ENCODE data around the gene ZDHHC8. TPM values are rescaled to one million over a fixed set of nuclear protein-coding genes. Genes with fewer than 3 reads are reported as not detected.

ZDHHC8 gene
- polyA plus RNA-seq, 3 donors: 20.5 to 45.6 (median 28.0) TPM

DNA sequence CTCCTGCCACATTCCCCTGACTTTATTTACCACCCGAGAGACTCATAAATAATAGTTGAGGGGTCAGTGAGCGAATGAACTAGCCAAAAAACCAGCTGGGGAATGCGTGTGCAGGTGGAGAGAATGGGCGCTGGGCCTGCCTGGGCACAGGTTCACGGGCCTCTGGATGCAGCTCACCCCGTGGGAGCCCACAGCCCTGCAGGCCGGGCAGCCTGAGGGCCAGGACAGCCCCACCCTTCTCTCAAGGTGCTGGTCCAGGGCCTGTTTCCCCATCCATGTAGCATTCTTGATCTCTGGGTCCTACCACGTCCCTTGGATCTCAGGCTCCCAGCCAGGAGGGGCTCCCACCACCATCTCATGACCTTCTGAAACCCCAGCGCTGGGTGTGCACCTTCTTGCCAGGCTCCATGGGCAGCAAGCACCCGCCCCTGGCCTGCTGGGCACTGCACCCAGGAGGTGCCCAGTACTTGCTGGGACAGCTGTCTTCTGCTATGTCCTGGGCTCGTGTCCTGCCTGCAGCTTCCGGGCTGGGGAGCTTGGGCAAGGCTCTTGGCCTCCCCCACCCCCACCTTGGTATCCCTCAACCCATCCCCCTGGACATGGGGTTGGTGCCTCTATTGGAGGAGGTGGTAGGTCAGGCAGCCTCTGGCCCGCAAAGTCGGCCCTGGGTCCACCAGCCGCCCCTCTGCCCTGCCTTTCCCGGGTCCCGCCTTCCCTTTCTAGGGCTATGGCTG lies 62.3 kb downstream of the ZDHHC8 start:
- WGBS, 3 donors: 87 to 92% (median 88%) methylated on average over 17 of the region's 17 CpGs
- no peak overlapping the region for H3K27ac ChIP-seq (ENCODE audit: low read depth, low read length)

DNA sequence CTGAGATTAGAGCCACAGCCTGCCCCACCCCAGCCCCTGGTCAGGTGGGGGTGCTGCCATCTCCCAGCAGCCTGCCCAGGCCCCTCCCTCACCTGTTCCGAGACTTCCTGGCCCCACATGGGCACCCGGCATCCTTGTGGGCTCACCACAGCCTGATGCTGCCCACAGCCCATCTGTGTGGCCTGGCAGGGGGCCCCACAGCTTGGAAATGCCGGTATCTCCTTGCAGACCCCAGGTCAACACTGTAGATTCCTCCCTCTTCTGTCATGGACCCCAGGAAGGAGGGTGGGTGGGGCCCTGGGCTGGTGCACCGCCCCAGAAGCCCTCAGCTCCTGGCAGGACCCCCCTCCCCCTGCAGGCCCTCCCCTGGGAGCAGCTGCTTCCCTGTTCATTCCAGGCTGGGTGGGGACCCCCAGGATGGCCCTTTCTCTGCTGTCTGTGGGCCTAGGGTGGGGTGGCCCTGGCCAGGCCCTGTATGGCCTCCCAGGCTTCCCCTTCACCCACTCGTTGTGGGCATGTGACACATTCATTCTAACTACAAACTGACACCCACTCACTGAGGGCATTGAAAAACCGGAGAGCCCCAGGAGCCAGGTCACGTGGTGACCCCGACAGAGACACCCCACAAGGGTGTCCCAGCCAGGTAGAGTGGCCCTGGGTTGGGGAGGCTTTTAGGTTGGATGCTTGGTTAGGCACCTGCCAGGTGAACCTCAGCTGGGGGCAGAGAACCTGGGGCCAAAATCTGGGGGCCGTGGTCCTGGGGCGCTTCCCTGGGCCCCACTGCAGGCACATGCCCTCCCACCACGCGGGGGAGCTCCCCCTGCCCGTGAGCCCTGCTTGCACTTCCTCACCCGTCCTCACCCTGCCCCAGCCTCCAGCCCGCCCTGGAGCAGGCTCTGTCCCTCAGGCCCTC lies 63.3 kb downstream of the ZDHHC8 start:
- no peak overlapping the region for H3K27ac ChIP-seq (ENCODE audit: low read depth, low read length)
- WGBS, 3 donors: 66 to 83% (median 72%) methylated on average over 15 of the region's 15 CpGs

DNA sequence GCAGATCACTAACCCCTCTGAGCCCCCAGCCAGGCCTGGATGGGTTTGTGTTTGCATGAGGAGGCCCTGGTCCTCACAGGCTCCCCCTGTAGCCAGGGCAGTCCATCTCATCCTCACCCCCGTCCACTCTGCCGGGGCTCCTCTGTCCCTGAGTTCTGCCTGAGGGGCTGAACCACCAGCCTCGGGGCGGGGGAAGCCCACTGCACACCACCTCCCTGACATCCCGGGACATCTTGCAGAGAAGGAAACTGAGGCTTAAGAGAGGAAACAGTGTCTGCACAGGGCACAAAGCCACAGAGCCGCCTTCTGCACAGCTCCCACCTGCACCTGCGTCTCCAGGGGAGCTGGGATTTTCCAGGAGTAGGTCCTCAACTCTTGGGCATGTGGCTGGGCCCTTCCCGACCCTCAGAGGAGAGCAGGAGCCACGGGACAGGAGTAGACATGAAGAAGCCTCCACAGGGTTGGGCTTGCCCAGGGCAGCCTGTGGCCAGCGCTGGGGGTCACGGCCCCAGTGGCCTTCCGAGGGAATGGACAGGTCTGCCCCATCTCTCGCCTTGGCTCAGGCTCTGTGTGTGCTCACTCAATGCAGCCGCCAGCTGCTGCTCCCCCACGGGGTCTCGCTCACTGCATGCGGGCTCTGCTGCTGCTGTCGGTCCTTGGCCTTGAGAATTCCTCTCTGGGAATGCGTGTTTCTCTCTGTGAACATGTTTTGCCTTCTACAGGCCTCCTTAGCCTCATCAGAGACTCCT lies 64.7 kb downstream of the ZDHHC8 start:
- 75 to 81% (median 78%) methylated on average over 19 of the region's 19 CpGs for WGBS, 3 donors
- no peak overlapping the region for H3K27ac ChIP-seq (ENCODE audit: low read depth, low read length)

Other genes with a start within 250 kb of the ZDHHC8 start
- gene COMT, start 190.0 kb upstream of the ZDHHC8 start, polyA plus RNA-seq: 100 to 1,000 TPM in 2 of 3 donors, 10 to 100 TPM in 1; 70.9 to 173 (median 133) TPM
- gene TXNRD2, start 190.0 kb upstream of the ZDHHC8 start, polyA plus RNA-seq: 10 to 100 TPM; 13.6 to 21.8 (median 16.6) TPM
- 1 to 10 TPM; 4.0 to 9.8 (median 8.5) TPM for gene ARVCF, start 115.0 kb upstream of the ZDHHC8 start, polyA plus RNA-seq
- gene TANGO2, start 110.7 kb upstream of the ZDHHC8 start, polyA plus RNA-seq: 10 to 100 TPM; 11.1 to 30.9 (median 20.5) TPM
- gene DGCR8, start 51.6 kb upstream of the ZDHHC8 start, polyA plus RNA-seq: 10 to 100 TPM; 10.1 to 15.6 (median 12.9) TPM
- 10 to 100 TPM; 42.3 to 94.7 (median 68.2) TPM for gene RANBP1, start 15.7 kb upstream of the ZDHHC8 start, polyA plus RNA-seq
- 10 to 100 TPM; 32.2 to 47.9 (median 43.0) TPM for gene TRMT2A, start 14.6 kb upstream of the ZDHHC8 start, polyA plus RNA-seq
- gene CCDC188, start 19.3 kb downstream of the ZDHHC8 start, polyA plus RNA-seq: 1 to 10 TPM in 1 of 3 donors, under 1 TPM in 2; 0.48 to 3.0 (median 0.86) TPM
- 1 to 10 TPM in 1 of 3 donors, under 1 TPM in 2; 0.22 to 7.2 (median 0.59) TPM for gene RTN4R, start 136.5 kb downstream of the ZDHHC8 start, polyA plus RNA-seq
- gene DGCR6L, start 188.3 kb downstream of the ZDHHC8 start, polyA plus RNA-seq: 10 to 100 TPM; 46.6 to 75.2 (median 51.6) TPM